GM18909 (cell line): Measurements from ENCODE around the gene APOA4.

Source experiments
- ATAC-seq: cut with Tn5 transposase; IDR thresholded peaks from one replicate; pipeline ENCODE4 v1.9.1; 2021; ENCODE audit warnings: mild to moderate bottlenecking; ENCODE audit not compliant: unreplicated experiment, poor library complexity

The APOA4 gene

DNA sequence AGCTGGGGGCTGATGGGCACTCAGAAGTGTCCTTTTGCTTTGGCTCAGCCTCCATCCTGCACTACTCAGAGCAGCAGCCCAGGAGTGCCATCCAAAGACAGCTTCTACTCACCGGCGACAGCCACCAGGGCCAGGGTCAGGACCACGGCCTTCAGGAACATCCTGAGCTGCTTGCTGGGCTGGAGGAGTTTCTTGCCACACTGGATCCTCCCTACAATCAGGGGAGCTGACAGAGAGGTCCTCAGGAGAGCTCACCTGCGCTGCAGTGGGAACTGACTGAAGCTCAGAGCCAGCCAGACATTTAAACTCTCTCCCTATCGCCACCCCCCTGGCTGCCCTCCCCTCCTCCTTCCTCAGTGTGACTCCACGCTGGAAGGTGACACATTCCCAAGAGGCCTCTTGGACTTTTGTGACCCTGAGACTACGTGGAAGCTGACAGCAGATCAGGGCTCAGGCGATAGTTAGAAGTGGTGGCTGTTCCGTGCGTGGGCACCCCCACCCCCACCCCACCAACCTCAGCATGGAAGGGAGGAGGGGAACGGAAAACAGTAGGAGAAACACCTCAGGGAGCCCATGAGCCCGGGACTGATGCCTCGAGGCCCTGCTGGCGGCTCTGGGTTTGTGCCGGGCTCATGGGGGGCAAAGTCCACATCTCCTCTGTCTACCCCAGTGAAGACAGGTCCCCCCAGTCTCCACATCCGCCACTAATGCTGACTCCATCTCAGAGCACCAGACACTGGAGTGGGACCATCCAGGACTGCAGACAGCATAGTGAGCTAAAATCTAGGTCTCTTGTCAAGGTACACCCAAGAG, at the start of gene APOA4:
Gene APOA4, minus strand, starts transcription at position 274 of the 813 bp plus-strand sequence. Its CDS starts 113 bp downstream, at position 161.
- ATAC-seq, result no peak

DNA sequence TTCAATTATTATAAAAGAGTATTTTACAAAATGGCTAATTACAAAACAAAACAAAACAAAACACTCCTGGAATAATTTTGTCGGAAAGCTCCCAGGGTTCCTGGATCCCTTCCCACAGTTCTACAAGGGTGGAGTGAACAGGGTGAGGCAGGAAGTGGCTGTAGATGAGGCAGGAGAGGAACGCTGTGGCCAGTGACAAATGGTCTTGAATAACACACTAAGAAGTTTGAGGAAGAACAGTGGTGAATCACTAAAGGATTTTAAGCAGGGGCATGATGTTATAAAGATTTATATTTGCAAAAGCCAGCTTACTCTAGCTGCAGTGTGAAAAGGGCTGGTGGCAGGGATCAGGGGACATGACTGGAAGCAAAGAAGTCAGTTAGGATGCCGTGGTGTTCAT, 48.1 kb upstream of the APOA4 start:
- ATAC-seq, result no peak

DNA sequence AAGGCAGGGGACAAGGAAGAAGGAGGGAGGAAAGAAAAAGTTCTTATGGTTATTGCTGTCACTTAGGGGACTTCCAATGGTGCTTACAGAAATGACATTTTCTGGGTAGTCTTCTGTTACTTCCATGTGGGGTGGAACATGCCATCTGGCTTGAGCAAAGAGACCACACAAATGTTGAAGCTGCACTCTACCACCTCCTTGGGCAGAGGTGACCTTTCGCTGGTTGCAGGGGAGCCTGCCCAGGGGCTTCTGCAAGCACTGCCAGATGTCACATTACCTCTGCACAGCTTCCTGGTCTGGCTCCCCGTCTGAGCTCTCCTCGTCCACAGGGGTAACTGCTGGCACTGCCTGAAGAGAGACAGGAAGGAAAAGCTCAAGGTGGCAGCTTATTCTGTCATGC, 47.0 kb upstream of the APOA4 start:
- no peak for ATAC-seq

DNA sequence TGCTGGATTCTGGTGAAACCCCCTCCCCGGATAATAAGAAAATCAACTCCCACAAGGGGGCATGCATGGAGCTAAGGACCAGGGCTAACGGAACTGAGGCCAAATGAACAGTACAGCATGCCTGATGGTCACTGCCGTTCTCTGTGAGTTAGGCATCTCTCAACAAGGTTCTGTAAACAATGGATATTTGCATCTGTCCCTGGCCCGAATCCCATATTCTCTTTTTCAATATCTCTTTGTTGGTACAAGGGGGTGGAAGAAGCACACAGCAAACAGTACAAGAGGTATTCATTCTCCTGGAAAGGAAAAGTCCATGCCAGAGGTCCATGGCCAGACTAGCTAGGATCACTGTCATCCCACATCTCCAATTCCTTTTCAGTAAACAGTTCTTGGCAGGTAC, 46.5 kb upstream of the APOA4 start:
- ATAC-seq, result no peak

DNA sequence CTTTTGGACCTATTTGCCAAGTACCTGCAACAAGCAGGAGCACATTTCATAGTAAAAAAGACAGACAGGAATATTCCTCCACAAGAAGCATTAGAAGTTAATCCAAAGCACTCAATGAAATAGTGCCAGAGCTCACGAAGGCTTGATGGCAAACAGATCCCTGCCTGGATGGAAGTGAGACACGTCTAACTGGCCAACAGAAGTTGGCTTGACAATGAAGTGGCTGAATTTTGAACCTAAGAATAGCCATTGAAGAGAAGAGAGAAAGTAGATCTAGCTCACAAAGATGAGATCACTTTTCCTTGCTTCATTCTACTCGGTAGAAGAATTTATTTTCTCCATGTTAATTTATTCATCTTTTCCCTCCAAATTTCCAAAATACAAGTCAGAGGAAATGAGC, 45.0 kb upstream of the APOA4 start:
- ATAC-seq, result no peak

DNA sequence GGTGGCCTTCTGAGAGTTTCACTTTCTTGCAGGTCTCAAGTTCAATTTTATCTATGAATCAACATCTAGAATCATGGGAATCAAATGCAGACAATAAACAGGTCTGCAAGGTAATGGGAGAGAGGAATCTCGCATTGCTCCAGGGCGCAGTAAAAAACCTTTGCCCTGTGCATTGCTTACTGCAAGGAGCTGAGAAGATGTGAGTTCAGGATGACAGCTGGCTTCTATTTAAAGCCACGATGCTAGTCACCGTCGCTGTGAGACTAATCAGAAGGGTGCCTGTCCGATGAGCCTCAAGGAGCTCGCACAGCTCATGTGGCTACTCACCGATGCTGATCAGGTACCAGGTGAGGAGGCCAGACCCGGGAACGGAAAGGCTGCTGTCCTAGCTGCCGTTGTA, 44.5 kb upstream of the APOA4 start:
- no peak for ATAC-seq

DNA sequence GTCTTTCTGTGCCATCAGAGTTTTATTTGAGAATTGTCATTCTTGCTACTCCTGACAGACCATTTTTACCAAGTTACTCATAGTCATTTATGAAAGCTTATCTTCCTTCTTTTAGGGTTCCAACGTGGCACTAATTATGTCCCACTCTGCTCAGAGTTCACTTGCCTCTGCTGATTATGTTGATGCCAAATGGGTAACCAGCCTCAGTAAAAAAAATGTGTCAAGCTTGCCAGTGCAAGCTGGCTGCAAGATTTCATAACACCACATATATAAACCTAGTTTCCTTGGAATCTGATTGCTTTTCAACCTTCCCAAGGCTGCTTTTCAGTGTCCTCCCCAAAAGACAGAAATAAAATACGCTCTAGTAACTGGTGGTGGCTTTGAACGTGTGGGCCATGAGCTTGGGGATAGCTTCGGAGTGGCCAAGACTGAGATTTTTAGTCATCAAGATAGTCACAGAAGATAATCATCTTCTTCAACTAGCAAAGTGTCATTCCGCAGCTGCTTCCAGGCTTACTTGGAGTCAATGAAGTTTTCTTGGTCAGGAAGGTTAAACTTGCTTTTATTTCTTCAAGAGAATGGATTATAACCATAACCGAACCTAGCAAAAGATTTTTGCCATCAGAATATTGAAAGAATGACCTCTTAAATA, 43.8 kb upstream of the APOA4 start:
- no peak for ATAC-seq

DNA sequence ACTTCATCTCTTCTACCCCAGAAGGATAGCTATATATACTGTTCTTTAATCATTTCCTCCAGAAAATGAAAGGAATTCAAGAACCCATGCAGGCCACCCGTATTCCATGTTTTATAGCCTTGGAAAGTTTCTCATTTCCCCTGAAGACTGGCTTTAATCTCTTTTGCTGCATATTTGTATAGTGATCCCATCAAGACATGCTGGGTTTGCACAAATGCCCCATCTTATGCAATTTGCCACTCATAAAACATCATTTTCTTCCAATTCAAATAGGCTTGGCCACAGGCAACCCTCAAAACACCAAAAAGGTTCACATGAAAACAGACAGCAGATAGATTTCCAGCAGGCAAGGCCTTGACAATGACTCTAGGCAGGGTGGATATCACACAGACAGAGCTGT, 42.6 kb upstream of the APOA4 start:
- no peak for ATAC-seq

DNA sequence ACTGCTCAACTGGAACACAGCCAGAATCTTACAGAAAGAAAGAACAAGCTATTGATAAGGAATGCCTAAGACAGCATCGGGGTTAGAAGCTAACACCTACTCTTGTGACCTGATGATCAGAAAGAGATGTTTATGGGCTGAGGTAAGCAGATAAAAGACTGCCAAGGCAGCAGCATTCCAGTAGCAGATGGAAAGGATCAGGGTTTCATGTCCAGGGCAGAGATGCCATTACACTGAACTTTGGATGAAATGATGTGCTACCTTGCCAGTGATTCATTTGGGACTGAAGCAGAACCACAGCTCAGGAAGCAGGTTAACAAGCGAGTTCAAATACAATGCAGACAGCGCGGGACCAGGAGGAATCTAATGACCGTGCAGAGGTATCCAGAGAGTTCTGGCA, 41.4 kb upstream of the APOA4 start:
- no peak for ATAC-seq

DNA sequence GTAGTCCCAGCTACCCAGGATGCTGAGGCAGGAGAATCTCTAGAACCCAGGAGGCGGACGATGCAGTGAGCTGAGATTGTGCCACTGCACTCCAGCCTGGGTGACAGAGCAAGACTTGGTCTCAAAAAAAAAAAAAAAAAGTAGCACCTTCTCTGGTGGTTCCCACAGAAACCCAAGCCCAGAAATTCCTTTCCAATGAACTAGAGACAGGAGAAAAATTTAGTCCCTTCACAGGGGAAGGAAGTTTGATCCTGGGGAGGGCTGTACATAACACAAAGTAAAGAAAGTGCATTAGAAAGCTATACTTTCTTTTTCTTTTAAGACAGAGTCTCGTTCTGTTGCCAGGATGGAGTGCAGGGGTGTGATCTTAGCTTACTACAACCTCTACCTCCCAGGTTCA, 39.8 kb upstream of the APOA4 start:
- no peak for ATAC-seq

DNA sequence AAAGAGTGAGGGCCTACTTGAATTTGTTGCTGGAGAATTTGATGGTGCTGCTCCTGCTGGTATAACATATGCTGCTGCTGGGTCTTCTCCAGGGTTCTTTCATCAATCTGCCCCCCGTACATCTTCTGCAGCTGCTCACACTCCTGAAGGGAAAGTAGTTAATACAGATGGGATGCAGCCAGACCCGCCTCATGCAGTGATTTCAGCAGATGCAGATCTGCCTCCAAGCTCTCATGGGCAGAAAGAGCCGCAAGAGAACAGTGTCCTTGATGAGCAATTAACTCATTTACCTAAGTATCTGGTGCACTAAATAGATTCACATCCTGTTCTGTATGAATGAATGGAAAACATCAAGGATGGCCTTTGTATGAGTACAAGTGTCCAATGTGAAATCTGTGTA, 39.1 kb upstream of the APOA4 start:
- no peak for ATAC-seq

DNA sequence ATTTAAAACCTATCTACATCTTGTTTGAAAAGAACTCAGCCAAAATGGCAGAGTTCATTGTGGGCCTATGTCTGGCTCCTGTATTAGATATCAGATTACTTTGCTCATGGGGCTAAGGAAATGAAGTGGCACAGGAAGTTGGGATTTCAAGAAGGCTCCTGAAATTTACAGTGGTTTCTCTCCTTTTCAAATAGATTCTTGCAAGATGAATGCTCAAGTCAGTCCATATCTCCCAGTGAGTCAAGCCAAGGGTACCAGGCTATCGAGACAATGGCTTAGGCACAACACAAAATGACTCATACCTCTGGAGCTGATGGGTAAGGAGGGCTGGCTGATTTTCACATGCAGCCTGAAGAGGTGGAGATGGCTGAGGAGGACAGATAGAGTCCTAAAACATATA, 38.4 kb upstream of the APOA4 start:
- ATAC-seq, result no peak

DNA sequence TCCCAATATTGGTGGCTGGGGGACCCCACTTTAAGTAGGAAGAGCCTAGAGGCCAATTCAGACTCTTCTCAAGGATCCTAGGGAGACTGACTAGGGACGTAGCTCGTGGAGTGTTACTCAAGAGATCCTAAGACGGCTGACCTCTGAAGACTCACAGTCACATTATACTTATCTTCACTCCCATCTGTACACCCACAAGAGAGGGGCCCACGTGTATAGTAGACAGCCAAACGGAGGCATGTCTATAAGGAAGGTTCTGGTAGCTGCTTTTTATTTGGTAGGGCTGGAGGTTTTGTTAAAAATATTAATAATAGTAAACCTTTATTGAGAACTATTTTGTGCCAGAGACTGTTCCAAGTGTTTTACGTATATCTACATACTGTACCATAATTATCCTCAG, 37.2 kb upstream of the APOA4 start:
- ATAC-seq, result no peak

DNA sequence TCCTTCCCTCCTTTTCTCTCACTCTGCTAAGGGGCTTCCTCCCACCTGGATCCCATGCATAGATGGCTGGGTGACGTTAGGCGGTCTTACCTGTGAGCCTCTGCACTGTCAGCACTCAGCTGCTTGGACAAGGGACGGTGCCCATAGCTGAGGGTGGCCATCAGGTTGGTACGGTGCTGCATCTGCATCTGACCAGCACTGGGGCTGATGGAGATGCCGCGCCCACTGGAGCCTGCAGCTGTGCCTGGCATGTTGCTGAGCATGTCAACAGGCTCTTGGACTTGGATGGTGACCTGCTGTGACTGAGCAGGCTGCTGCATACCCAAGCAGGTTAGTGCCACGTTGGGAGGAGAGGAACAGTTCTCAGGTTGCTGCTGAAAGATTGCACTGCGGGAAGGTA, 36.1 kb upstream of the APOA4 start:
- no peak for ATAC-seq

DNA sequence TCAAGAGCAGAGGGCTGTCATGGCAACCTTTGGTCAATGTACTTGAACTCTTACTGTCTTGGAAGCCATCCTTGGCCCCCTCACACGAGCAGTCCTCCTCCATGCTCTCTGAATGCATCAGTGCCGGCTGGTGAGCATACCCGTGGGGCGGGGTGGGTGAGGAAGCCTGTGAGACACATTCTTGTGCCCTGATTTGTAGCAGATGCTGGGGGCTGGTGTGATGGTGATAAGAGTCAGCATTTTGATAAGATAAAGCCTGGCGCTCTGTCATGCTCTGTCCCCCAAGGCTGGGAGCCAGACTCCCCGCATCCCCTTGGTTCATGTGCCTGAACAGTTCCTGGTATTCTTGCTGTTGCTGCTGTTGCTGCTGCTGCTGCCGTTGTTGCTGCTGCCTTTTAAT, 34.8 kb upstream of the APOA4 start:
- ATAC-seq, result no peak

DNA sequence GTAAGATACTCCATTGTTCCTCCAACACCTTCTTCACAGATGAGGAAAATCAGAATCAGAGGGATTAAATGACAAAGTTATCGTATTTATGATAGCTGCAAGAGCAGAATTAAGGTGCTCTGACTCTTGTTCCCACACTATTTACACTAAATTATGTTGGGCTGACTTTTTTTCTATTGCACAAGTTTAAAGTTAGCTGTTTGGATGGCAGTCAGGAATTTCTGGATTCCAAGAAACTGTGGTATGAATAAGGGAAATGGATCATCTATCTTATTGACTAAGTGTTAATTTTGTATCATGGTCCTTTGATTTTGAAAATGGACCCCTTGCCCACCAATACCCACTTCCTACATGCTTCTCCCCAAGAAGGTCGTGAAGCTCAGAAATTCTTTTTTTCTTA, 34.2 kb upstream of the APOA4 start:
- ATAC-seq, result no peak

DNA sequence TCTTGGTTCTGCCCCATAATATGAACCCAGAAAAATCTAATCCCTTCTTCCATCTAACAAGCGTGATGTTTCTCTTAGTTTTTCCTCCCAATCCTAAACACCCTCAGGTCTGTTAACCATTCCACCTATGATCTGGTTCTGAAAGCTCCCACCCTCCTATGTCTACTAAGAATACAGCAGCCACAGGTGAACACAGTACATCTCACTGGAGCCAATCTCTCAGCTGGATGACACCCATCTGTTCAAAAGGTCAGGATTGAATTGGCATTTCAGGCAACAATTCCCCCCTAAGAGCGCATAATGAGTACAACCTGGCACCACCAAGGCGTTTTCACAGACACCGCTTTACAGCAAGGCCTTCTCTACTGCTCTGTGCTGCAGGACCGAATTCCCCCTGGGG, 33.3 kb upstream of the APOA4 start:
- no peak for ATAC-seq

DNA sequence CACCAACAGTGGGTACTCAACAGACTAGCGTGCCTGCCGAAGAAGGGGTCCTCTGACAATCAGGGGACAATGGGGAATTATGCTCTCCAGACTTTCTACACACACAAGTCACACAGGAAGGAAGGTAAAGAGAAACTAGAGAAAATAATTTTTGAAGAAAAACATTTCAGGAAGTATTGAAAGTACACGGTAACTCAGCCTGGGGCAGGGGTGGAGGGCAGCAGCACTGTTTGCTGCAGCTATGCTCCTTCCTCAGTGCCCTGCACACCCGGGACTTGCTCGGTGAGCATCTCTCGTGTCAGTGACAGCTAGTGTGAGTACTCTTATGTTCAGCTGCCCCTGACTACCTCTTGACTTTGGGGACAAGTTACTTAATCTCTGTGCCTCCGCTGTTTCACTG, 32.3 kb upstream of the APOA4 start:
- no peak for ATAC-seq

DNA sequence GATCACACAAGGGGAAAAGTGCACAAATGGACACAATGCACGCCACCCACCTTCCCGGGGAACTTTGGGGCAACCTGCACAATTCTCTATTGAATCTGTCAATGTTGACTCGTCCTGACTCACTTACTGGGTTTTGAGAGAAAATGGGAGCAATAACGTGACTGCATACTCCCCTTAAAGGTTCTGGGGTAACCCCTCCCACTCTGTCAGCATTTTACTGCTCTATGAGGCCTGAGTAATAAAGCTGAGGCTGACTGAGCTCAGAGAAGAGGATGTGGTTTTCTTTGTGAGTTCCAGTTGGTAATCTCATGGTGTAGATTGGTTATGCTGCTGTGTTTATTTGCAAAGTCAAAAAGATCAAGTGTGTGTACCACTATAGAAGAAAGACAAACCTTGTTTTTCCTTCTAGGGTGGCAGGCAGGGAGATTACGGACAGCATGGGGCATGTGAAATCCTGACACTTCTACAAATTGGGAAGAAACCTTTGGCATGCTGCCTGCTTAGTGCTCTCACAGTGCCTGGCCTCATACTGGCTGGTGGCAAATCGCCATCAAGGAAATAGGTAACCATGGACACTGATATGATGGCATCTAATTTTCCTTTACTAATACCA, 30.5 kb upstream of the APOA4 start:
- ATAC-seq, result peak; percentile 94

DNA sequence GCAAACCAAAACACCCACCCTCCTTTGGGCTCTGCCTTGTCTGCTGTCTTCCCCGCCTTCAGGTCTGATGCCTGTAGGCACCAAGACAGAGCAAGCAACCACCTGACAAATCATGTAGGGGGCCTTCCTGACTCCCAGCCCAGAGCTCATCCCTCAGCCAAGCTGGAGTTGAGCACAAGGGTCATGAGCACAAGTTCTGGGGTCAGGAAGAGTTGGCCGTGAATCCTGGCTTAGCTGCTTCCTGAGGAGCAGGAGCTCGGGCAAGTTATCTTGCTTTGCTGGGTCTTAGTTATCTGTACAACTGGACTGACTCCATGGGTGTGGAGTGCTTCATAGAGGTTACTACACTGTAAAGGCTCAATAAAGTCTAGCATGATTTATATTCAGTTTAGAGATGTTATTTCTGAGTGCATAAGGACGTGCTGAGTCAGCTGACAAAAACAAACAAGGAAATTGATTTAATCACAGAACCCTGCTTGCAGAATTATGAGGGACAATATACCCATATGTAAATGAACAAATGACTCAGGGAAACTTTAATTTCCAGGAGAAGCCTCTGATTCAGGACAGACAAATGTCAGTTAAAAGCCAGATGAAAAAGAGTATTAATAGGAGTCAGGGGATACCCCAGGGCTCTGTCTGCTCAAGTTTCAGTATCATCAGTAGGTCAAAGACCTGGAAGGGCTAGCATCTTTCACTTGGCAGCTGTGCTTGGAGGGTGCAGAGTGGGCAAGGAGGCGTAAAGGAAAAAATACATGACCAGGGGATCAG, 29.3 kb upstream of the APOA4 start:
- no peak for ATAC-seq

DNA sequence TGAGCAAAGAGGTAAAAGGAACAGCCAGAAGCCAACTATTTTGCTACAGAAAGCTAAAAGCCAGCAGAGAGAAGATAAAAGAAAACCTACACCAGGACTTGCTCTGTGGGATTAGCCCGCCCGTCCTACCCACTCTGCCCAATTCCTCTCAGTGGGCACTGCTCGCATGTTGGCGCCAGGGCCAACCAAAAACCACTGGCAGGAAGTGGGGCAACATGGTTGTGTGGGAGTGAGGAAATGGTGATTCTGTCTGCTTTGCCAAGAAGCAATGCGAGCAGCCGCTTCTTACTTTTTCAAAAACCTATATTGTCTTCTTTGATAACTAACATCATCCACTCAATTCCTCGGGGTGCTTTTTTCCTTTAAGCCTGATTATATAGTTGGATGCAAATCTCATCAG, 28.5 kb upstream of the APOA4 start:
- ATAC-seq, result no peak
